ENCODE measurements around the gene ELF4.

- TF ChIP-seq CTCF (IDR thresholded peaks at IDR 0.05; ENCODE audit: poor library complexity, severe bottlenecking) (no peak), POLR2AphosphoS5 (IDR thresholded peaks at IDR 0.05) (no peak)
Measured at GRCh38 chrX:130049821-130050220, 60.5 kb downstream of the ELF4 start.

Measured in neural cell (in vitro differentiated cells).